ENCODE measurements around the gene SYNJ1.

DNA sequence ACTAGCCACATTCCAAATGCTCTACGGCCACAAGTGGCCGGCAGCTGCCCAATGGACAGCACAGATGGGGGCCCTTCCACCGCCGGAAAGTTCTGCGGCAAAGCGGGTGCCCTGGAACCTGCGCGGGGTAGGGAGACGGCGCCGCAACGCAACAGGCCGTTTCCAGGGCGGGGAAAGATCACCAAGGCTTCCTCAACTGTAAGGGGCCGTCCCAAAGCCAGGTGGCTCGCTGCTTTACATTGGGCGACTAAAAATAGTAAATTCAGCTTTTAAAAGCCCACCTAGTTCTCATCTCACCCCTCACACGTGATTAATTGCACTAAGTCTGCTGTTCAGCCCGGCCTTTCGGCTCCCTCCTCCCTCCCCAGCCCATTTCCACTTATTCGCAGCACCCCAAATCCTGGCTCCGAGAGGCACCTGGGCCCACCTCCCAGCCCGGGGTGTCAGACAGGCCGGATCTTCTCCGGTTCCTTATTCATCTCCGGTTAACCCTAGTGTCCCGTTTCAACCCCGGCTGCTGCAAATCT lies 116.3 kb downstream of the SYNJ1 start:
- TF ChIP-seq, protein P1, sequence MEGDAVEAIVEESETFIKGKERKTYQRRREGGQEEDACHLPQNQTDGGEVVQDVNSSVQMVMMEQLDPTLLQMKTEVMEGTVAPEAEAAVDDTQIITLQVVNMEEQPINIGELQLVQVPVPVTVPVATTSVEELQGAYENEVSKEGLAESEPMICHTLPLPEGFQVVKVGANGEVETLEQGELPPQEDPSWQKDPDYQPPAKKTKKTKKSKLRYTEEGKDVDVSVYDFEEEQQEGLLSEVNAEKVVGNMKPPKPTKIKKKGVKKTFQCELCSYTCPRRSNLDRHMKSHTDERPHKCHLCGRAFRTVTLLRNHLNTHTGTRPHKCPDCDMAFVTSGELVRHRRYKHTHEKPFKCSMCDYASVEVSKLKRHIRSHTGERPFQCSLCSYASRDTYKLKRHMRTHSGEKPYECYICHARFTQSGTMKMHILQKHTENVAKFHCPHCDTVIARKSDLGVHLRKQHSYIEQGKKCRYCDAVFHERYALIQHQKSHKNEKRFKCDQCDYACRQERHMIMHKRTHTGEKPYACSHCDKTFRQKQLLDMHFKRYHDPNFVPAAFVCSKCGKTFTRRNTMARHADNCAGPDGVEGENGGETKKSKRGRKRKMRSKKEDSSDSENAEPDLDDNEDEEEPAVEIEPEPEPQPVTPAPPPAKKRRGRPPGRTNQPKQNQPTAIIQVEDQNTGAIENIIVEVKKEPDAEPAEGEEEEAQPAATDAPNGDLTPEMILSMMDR (IDR thresholded peaks at IDR 0.05): no peak
- no peak for TF ChIP-seq EZH2phosphoT487 (IDR thresholded peaks at IDR 0.05)

Data from neural progenitor cell (in vitro differentiated cells).